Measurements from ENCODE around the gene NRXN3. TPM values are rescaled to one million over a fixed set of nuclear protein-coding genes. Genes with fewer than 3 reads are reported as not detected.

The NRXN3 gene
- polyA plus RNA-seq, 1 donor from 2014 or later: 110 TPM

DNA sequence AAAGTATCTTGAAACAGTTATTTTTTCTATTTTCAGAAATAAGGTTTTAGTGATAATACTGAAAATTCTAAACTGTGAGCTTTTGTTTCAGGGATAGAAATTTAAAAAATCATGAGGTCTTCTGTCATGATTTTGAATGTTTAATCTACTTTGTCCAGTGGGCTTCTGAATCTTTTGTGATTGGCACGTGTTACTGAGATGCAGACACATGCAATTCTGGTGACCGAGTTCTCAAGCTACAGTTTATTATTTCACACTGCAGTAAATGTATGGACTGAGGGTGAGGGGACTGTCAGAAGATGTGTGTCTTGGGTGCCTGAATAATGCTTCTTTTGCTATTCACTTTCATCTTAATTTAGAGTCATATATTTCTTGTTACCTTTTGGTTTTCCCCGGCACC is 1262.5 kb downstream of the NRXN3 start:
- Histone ChIP-seq H4K20me1 (ENCODE audit: insufficient read depth) (no peaks in the 10 kb centered on the region), H3K36me3 (ENCODE audit: insufficient read depth, low read length) (no peaks in the 10 kb centered on the region), H3K27me3 (ENCODE audit: insufficient read depth, low read depth, low read length) (no peaks in the 10 kb centered on the region), H3K27ac (ENCODE audit: low read length) (no peak overlapping the region), H3K79me2 (replicated peaks; ENCODE audit: insufficient read depth, low read length) (peaks cover 10% of the 10 kb centered on the region), H3K9ac (ENCODE audit: low read length) (no peak overlapping the region), H3K9me2 (ENCODE audit: insufficient read depth, low read length) (no peaks in the 10 kb centered on the region), H3F3A (ENCODE audit: insufficient read depth, low read length, poor library complexity, severe bottlenecking) (peaks cover 3% of the 10 kb centered on the region), H3K4me2 (ENCODE audit: low read length) (no peak overlapping the region), H3K4me3 (ENCODE audit: low read length) (no peak overlapping the region), H2AFZ (ENCODE audit: low read depth, low read length) (no peak overlapping the region), H3K9me3 (ENCODE audit: low read length) (no peaks in the 10 kb centered on the region)
- TF ChIP-seq CTCF (IDR thresholded peaks at IDR 0.05; ENCODE audit: poor library complexity, severe bottlenecking): no peak
- no peak for TF ChIP-seq SMC3 (conservative IDR thresholded peaks at IDR 0.05; ENCODE audit: poor library complexity)
- TF ChIP-seq EP300 (conservative IDR thresholded peaks at IDR 0.05; ENCODE audit: poor library complexity, severe bottlenecking): no peak
- TF ChIP-seq MXI1 (conservative IDR thresholded peaks at IDR 0.05; ENCODE audit: poor library complexity, severe bottlenecking): no peak
- TF ChIP-seq TAF1 (IDR thresholded peaks at IDR 0.05; ENCODE audit: low read depth): no peak
- no peak for TF ChIP-seq RAD21 (conservative IDR thresholded peaks at IDR 0.05)
- TF ChIP-seq EZH2 (IDR thresholded peaks at IDR 0.05; ENCODE audit: borderline replicate concordance, insufficient read depth, low read length, poor library complexity, severe bottlenecking): no peak
- no peak for TF ChIP-seq POLR2AphosphoS5 (IDR thresholded peaks at IDR 0.05)
- TF ChIP-seq REST (IDR thresholded peaks at IDR 0.05; ENCODE audit: borderline replicate concordance): no peak

- H2AFZ ChIP-seq (ENCODE audit: low read depth, low read length): no peak overlapping the region
- H3F3A ChIP-seq (ENCODE audit: insufficient read depth, low read length, poor library complexity, severe bottlenecking): no peaks in the 10 kb centered on the region
- H4K20me1 ChIP-seq (ENCODE audit: insufficient read depth): no peaks in the 10 kb centered on the region
- H3K27ac ChIP-seq (ENCODE audit: low read length): no peak overlapping the region
- no peak overlapping the region for H3K4me2 ChIP-seq (ENCODE audit: low read length)
- H3K36me3 ChIP-seq (ENCODE audit: insufficient read depth, low read length): no peaks in the 10 kb centered on the region
- H3K27me3 ChIP-seq (ENCODE audit: insufficient read depth, low read depth, low read length): no peaks in the 10 kb centered on the region
- no peak overlapping the region for H3K4me3 ChIP-seq (ENCODE audit: low read length)
- no peaks in the 10 kb centered on the region for H3K9me3 ChIP-seq (ENCODE audit: low read length)
- H3K9me2 ChIP-seq (ENCODE audit: insufficient read depth, low read length): no peaks in the 10 kb centered on the region
- H3K9ac ChIP-seq (ENCODE audit: low read length): no peak overlapping the region
- TF ChIP-seq POLR2AphosphoS5 (IDR thresholded peaks at IDR 0.05) (no peak), EZH2 (IDR thresholded peaks at IDR 0.05; ENCODE audit: borderline replicate concordance, insufficient read depth, low read length, poor library complexity, severe bottlenecking) (no peak), EP300 (conservative IDR thresholded peaks at IDR 0.05; ENCODE audit: poor library complexity, severe bottlenecking) (no peak), RAD21 (conservative IDR thresholded peaks at IDR 0.05) (no peak), TAF1 (IDR thresholded peaks at IDR 0.05; ENCODE audit: low read depth) (no peak), SMC3 (conservative IDR thresholded peaks at IDR 0.05; ENCODE audit: poor library complexity) (no peak), REST (IDR thresholded peaks at IDR 0.05; ENCODE audit: borderline replicate concordance) (no peak), MXI1 (conservative IDR thresholded peaks at IDR 0.05; ENCODE audit: poor library complexity, severe bottlenecking) (no peak), CTCF (IDR thresholded peaks at IDR 0.05; ENCODE audit: poor library complexity, severe bottlenecking) (no peak)
- peaks cover 10% of the 10 kb centered on the region for H3K79me2 ChIP-seq (replicated peaks; ENCODE audit: insufficient read depth, low read length)
Observed at GRCh38 chr14:79436335-79436734, 1266.2 kb downstream of the NRXN3 start.
